Measurements from ENCODE around the gene ENTPD2.

The ENTPD2 gene

DNA sequence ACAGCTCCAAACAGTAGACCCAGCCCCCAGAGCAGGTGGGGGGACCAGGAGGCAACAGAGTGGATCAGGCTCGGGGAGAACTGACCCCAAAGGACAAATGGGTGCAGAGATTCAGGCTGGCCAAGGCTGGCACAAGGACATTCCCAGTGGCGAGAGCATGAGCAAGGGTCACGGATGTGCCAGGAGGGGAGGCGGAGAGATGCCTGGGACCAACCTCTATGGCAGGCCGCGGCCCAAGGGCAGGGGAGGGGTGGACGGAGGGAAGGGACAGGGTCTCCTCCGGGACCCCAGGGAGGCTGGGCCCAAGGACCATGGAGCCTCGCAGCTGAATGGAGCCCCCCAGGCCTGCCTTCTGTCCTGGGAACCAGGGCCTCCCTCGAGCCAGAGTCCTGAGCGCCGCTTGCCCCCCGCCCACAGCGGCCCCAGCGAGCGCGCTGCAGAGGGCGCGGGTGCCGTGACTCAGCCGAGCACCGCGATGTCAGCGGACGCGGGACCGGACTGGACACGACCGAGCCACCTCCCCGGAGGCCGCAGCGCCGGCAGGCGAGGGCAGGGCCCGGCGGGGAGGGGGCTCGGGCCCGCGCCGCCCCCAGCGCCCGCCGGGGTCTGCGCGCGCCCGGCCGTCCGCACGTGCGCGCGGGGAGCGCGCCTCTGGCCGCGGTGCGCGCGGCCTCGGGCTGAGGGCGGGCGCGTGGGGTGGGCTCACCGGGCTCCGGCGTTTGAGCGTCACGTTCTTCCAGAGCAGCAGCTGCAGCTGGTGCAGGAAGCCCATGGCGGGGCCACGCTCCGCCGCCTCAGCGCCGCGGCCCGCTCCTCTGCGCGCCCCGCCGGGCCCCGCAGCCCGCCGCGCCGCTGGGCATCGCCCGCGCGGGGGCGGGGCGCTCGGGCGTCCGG lies 26.2 kb downstream of the ENTPD2 start, which contains the start of gene ABCA2:
TSS of gene ABCA2 (minus strand) at position 869 of the 894 bp plus-strand sequence. CDS start at position 772, 97 bp downstream.
- TF ChIP-seq ZFHX2 (tag by site-specific recombination; conservative IDR thresholded peaks at IDR 0.05), result 0 out of 2 replicates have a peak, but pooled peaks have one; percentile 19
- no peak for TF ChIP-seq ZNF416 (tag by site-specific recombination; IDR thresholded peaks at IDR 0.05)
- TF ChIP-seq KLF10 (tag by site-specific recombination; IDR thresholded peaks at IDR 0.05), result no peak
- no peak for TF ChIP-seq ZNF335 (tag by site-specific recombination; conservative IDR thresholded peaks at IDR 0.05)
- TF ChIP-seq, protein P1, sequence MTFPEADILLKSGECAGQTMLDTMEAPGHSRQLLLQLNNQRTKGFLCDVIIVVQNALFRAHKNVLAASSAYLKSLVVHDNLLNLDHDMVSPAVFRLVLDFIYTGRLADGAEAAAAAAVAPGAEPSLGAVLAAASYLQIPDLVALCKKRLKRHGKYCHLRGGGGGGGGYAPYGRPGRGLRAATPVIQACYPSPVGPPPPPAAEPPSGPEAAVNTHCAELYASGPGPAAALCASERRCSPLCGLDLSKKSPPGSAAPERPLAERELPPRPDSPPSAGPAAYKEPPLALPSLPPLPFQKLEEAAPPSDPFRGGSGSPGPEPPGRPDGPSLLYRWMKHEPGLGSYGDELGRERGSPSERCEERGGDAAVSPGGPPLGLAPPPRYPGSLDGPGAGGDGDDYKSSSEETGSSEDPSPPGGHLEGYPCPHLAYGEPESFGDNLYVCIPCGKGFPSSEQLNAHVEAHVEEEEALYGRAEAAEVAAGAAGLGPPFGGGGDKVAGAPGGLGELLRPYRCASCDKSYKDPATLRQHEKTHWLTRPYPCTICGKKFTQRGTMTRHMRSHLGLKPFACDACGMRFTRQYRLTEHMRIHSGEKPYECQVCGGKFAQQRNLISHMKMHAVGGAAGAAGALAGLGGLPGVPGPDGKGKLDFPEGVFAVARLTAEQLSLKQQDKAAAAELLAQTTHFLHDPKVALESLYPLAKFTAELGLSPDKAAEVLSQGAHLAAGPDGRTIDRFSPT (tag by site-specific recombination; IDR thresholded peaks at IDR 0.05), result peak; percentile 36; the same call in 1 of the 2 replicates
- TF ChIP-seq, protein P2, sequence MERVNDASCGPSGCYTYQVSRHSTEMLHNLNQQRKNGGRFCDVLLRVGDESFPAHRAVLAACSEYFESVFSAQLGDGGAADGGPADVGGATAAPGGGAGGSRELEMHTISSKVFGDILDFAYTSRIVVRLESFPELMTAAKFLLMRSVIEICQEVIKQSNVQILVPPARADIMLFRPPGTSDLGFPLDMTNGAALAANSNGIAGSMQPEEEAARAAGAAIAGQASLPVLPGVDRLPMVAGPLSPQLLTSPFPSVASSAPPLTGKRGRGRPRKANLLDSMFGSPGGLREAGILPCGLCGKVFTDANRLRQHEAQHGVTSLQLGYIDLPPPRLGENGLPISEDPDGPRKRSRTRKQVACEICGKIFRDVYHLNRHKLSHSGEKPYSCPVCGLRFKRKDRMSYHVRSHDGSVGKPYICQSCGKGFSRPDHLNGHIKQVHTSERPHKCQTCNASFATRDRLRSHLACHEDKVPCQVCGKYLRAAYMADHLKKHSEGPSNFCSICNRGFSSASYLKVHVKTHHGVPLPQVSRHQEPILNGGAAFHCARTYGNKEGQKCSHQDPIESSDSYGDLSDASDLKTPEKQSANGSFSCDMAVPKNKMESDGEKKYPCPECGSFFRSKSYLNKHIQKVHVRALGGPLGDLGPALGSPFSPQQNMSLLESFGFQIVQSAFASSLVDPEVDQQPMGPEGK (tag by site-specific recombination; IDR thresholded peaks at IDR 0.05), result 0 out of 2 replicates have a peak, but pooled peaks have one; percentile 44
- peak; percentile 57 for TF ChIP-seq ZBTB8A (tag by site-specific recombination; IDR thresholded peaks at IDR 0.05)
- TF ChIP-seq ZNF658 (tag by site-specific recombination; IDR thresholded peaks at IDR 0.05), result no peak
- TF ChIP-seq, protein P3, sequence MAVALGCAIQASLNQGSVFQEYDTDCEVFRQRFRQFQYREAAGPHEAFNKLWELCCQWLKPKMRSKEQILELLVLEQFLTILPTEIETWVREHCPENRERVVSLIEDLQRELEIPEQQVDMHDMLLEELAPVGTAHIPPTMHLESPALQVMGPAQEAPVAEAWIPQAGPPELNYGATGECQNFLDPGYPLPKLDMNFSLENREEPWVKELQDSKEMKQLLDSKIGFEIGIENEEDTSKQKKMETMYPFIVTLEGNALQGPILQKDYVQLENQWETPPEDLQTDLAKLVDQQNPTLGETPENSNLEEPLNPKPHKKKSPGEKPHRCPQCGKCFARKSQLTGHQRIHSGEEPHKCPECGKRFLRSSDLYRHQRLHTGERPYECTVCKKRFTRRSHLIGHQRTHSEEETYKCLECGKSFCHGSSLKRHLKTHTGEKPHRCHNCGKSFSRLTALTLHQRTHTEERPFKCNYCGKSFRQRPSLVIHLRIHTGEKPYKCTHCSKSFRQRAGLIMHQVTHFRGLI (tag by site-specific recombination; IDR thresholded peaks at IDR 0.05), result no peak
- TF ChIP-seq KLF1 (tag by site-specific recombination; IDR thresholded peaks at IDR 0.05), result peak; percentile 39
- TF ChIP-seq GLIS2 (tag by site-specific recombination; IDR thresholded peaks at IDR 0.05), result peak; percentile 72
- TF ChIP-seq, protein P4, sequence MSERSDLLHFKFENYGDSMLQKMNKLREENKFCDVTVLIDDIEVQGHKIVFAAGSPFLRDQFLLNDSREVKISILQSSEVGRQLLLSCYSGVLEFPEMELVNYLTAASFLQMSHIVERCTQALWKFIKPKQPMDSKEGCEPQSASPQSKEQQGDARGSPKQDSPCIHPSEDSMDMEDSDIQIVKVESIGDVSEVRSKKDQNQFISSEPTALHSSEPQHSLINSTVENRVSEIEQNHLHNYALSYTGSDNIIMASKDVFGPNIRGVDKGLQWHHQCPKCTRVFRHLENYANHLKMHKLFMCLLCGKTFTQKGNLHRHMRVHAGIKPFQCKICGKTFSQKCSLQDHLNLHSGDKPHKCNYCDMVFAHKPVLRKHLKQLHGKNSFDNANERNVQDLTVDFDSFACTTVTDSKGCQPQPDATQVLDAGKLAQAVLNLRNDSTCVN (tag by site-specific recombination; optimal IDR thresholded peaks at IDR 0.05), result peak; percentile 52
- TF ChIP-seq BCL11B (tag by site-specific recombination; IDR thresholded peaks at IDR 0.05; ENCODE audit: low read depth), result peak; percentile 84
- no peak for TF ChIP-seq ZNF701 (tag by site-specific recombination; IDR thresholded peaks at IDR 0.05)
- TF ChIP-seq ZNF768 (tag by site-specific recombination; IDR thresholded peaks at IDR 0.05), result no peak
- TF ChIP-seq EGR2 (tag by site-specific recombination; IDR thresholded peaks at IDR 0.05; ENCODE audit: low read depth), result 0 out of 2 replicates have a peak, but pooled peaks have one; percentile 12
- peak; percentile 57; the same call in 1 of the 2 replicates for TF ChIP-seq ZBTB7A (tag by site-specific recombination; IDR thresholded peaks at IDR 0.05; ENCODE audit: low read depth)
- no peak for TF ChIP-seq ZNF621 (tag by site-specific recombination; IDR thresholded peaks at IDR 0.05)
- TF ChIP-seq ZIC2 (tag by site-specific recombination; IDR thresholded peaks at IDR 0.05), result 0 out of 2 replicates have a peak, but pooled peaks have one; percentile 7
- TF ChIP-seq ZNF433 (tag by site-specific recombination; IDR thresholded peaks at IDR 0.05; ENCODE audit: low read depth), result no peak
- peak; percentile 64 for TF ChIP-seq GLIS1 (tag by site-specific recombination; IDR thresholded peaks at IDR 0.05)
- no peak for TF ChIP-seq ZNF777 (tag by site-specific recombination; IDR thresholded peaks at IDR 0.05; ENCODE audit: borderline replicate concordance)
- 0 out of 2 replicates have a peak, but pooled peaks have one; percentile 10 for TF ChIP-seq ZNF341 (tag by site-specific recombination; IDR thresholded peaks at IDR 0.05; ENCODE audit: low read depth)
- no peak for TF ChIP-seq ZNF248 (tag by site-specific recombination; IDR thresholded peaks at IDR 0.05)
- TF ChIP-seq GLI2 (tag by site-specific recombination; IDR thresholded peaks at IDR 0.05; ENCODE audit: borderline replicate concordance, low read depth), result no peak
- TF ChIP-seq KLF8 (tag by site-specific recombination; IDR thresholded peaks at IDR 0.05), result peak; percentile 45; the same call in 1 of the 2 replicates
- ChIA-PET POLR2A (interaction anchor here (0.6 to 1.4 kb wide), 2 partner anchors 43 to 79 kb away, joined by 3 read pairs; no protein-coding TSS in a partner anchor), CTCF (interaction anchor here (0.7 to 5.8 kb wide), 20 partner anchors 8 to 244 kb away, joined by 3 to 86 read pairs (median 10); partner anchors contain the start of genes CLIC3, MAN1B1, NPDC1 and RNF224)
- Histone ChIP-seq H3K4me1 (ENCODE audit: control insufficient read depth, insufficient read depth, low read length) (peaks cover 2% of the 10 kb centered on the region; the same call in 1 of the 2 replicates), H3K9me3 (ENCODE audit: control insufficient read depth, insufficient read depth, low read depth, low read length) (no peaks in the 10 kb centered on the region), H3K27ac (ENCODE audit: extremely low read depth, low read depth, low read length) (peak within 1 kb of the TSS; percentile 66; the same call in 1 of the 2 replicates), H3K36me3 (ENCODE audit: control insufficient read depth in 2 of 2, insufficient read depth in 1 of 2, low read length in 2 of 2) (no peaks in the 10 kb centered on the region), H3K4me3 (ENCODE audit: low read depth, low read length) (peak within 1 kb of the TSS; percentile 42)
